ENCODE measurements around the gene ARHGAP35. TPM values are rescaled to one million over a fixed set of nuclear protein-coding genes. Genes with fewer than 3 reads are reported as not detected.

Gene ARHGAP35
- total RNA-seq, 1 donor from 2014 or later = 70.2 TPM

DNA sequence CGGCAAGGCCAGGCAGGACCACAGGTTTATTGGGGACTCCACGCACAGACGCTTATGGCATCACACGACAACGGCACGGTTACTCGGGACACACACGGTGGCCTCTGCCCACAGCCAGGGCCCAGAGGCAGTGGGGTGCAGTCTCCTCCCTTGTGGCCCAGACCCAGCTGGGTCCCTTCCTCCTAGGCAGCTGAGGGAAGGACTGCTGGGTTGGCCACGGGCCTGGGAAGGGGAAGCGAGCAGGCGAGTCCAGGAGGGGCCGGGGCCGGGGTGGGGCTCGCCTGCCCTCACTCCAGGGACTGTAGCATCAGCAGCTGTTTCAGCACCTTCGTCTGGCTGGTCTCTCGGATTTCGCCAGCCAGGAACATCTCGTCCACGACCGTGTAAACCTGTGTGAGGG is 22.6 kb upstream of the ARHGAP35 start:
- TF ChIP-seq, protein P1, sequence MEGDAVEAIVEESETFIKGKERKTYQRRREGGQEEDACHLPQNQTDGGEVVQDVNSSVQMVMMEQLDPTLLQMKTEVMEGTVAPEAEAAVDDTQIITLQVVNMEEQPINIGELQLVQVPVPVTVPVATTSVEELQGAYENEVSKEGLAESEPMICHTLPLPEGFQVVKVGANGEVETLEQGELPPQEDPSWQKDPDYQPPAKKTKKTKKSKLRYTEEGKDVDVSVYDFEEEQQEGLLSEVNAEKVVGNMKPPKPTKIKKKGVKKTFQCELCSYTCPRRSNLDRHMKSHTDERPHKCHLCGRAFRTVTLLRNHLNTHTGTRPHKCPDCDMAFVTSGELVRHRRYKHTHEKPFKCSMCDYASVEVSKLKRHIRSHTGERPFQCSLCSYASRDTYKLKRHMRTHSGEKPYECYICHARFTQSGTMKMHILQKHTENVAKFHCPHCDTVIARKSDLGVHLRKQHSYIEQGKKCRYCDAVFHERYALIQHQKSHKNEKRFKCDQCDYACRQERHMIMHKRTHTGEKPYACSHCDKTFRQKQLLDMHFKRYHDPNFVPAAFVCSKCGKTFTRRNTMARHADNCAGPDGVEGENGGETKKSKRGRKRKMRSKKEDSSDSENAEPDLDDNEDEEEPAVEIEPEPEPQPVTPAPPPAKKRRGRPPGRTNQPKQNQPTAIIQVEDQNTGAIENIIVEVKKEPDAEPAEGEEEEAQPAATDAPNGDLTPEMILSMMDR (IDR thresholded peaks at IDR 0.05) = no peak
- H3K27ac Mint-ChIP-seq (ENCODE audit: unreplicated experiment) = no peak overlapping the region
- peaks cover 21% of the 10 kb centered on the region for H3K4me1 Mint-ChIP-seq (ENCODE audit: low read depth)
- no peak for DNase-seq (ENCODE audit: low spot score)
- no peaks in the 10 kb centered on the region for H3K27me3 Mint-ChIP-seq (ENCODE audit: low read depth)
- H3K9me3 Mint-ChIP-seq (ENCODE audit: low read depth) = no peaks in the 10 kb centered on the region
- H3K4me3 Mint-ChIP-seq (ENCODE audit: unreplicated experiment) = no peak overlapping the region
- H3K36me3 Mint-ChIP-seq (ENCODE audit: low read depth) = peaks cover 20% of the 10 kb centered on the region

DNA sequence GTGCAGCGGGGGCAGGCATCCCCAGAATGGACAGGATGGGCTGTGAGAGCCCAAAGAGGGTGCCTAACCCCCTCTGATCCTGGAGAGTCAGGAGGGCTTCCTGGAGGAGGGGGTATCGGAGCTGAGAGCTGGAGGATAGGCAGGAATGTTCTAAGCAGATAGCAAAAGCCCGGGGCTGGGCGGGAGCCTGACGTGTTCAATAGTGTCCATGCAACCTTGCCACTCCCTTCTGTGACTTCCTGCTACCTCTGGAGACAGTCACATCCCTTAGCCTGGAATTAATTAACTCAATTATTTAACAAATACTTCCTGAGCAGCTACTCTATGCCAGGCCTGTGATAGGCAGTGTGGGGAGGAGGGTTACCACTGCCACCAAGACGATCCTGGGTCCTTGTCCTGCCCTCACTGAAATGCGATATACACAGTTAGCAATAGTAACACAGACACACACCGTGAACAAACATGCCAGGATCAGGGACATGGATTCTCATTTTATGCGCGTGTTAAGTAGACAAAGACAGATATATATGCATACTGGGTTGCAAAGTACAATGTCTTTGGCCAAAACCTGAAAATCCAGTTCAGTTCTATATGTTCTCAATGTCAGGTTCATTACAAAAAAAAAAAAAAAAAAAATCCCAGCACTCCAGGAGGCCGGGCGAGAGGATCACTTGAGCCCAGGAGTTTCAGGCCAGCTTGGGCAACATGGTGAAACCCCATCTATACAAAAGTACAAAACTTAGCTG is 20.9 kb upstream of the ARHGAP35 start:
- H3K4me3 Mint-ChIP-seq (ENCODE audit: unreplicated experiment) = no peak overlapping the region
- peak overlapping the region; percentile 82 for H3K27ac Mint-ChIP-seq (ENCODE audit: unreplicated experiment)
- TF ChIP-seq, protein P1 (IDR thresholded peaks at IDR 0.05) = no peak
- peaks cover 21% of the 10 kb centered on the region for H3K4me1 Mint-ChIP-seq (ENCODE audit: low read depth)
- no peak for DNase-seq (ENCODE audit: low spot score)
- no peaks in the 10 kb centered on the region for H3K27me3 Mint-ChIP-seq (ENCODE audit: low read depth)
- peaks cover 22% of the 10 kb centered on the region for H3K36me3 Mint-ChIP-seq (ENCODE audit: low read depth)
- H3K9me3 Mint-ChIP-seq (ENCODE audit: low read depth) = no peaks in the 10 kb centered on the region

DNA sequence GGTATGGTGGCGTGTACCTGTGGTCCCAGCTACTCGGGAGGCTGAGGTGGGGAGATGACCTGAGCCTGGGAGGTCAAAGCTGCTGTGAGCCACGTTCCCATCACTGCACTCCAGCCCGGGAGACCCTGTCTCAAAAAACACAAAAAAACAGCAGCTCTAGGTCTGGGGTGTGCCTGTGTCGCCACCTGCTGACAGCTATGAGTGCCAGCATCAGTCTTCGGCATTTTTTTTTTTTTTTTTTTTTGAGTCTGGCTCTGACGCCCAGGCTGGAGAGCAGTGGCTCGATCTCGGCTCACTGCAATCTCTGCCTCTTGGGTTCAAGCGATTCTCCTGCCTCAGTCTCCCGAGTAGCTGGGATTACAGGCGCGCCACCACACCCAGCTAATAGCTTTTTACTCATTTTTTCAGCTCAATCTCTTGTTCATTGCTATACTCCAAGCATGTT is 20.3 kb upstream of the ARHGAP35 start:
- no peaks in the 10 kb centered on the region for H3K27me3 Mint-ChIP-seq (ENCODE audit: low read depth)
- H3K27ac Mint-ChIP-seq (ENCODE audit: unreplicated experiment) = peak overlapping the region; percentile 82
- H3K36me3 Mint-ChIP-seq (ENCODE audit: low read depth) = peaks cover 22% of the 10 kb centered on the region
- no peak overlapping the region for H3K4me3 Mint-ChIP-seq (ENCODE audit: unreplicated experiment)
- H3K9me3 Mint-ChIP-seq (ENCODE audit: low read depth) = no peaks in the 10 kb centered on the region
- TF ChIP-seq, protein P1 (IDR thresholded peaks at IDR 0.05) = peak; percentile 94
- H3K4me1 Mint-ChIP-seq (ENCODE audit: low read depth) = peaks cover 21% of the 10 kb centered on the region
- DNase-seq (ENCODE audit: low spot score) = no peak

DNA sequence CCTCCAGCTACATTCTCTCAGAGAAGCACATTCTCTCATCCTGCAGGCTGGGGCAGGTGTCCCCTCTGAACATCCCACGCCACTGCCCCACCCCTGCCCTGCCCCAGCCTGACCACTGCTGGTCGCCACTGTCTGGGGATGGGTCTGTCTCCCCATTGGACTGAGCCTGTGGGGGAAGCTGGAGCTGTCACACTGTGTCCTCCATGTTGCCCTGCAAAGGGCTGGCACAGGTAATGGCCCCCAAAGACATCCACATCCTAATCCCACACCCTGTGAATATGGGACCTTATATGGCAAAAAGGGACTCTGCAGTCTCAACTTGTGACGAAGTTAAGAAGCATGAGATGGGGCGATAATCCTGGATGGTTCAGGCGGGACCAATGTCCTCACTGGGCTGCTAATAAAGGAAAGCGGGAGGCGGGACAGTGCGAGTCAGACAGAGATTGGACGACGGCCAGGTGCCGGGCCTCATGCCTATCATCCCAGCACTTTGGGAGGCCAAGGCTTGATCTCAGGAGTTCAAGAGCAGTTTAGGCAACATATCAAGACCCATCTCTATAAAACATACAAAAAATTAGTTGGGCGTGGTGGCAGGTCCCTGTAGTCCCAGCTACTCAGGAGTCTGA is 19.2 kb upstream of the ARHGAP35 start:
- Mint-ChIP-seq H3K27me3 (ENCODE audit: low read depth) (no peaks in the 10 kb centered on the region), H3K4me3 (ENCODE audit: unreplicated experiment) (no peak overlapping the region), H3K27ac (ENCODE audit: unreplicated experiment) (peak overlapping the region; percentile 61), H3K9me3 (ENCODE audit: low read depth) (no peaks in the 10 kb centered on the region), H3K4me1 (ENCODE audit: low read depth) (peaks cover 21% of the 10 kb centered on the region), H3K36me3 (ENCODE audit: low read depth) (peaks cover 25% of the 10 kb centered on the region)
- no peak for DNase-seq (ENCODE audit: low spot score)
- TF ChIP-seq, protein P1 (IDR thresholded peaks at IDR 0.05) = no peak

DNA sequence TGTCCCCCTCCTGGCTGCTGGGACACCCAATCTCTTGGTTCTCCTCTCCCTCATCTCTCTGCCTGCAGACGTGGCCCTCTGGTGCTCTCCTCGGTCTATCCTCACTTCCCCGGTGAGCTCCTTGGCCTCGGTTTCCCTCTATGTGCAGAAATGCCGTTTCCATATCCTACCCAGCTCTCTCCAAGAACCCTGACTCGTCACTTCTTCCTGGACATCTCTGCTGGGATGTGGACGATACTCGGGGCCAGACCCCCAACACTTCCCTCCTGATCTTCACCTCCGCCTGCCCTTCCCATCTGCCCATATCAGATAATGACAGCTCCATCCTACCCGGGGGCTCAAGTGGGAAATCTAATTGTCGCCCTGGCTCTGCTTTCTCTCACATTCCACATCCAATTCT is 18.0 kb upstream of the ARHGAP35 start:
- Mint-ChIP-seq H3K9me3 (ENCODE audit: low read depth) (no peaks in the 10 kb centered on the region), H3K36me3 (ENCODE audit: low read depth) (peaks cover 24% of the 10 kb centered on the region), H3K27me3 (ENCODE audit: low read depth) (no peaks in the 10 kb centered on the region), H3K4me1 (ENCODE audit: low read depth) (peaks cover 27% of the 10 kb centered on the region), H3K27ac (ENCODE audit: unreplicated experiment) (no peak overlapping the region), H3K4me3 (ENCODE audit: unreplicated experiment) (no peak overlapping the region)
- TF ChIP-seq, protein P1 (IDR thresholded peaks at IDR 0.05) = no peak
- no peak for DNase-seq (ENCODE audit: low spot score)

All from chondrocyte (in vitro differentiated cells).